Activated naive CD8-positive, alpha-beta T cell treated with anti-CD3 and anti-CD28 coated beads, Interleukin-2, amount 10 ng/mL, durations not matched to agents 7 days and 5 days (primary cell): Measurements from ENCODE around the gene PTPRD. TPM values are rescaled to one million over a fixed set of nuclear protein-coding genes. Genes with fewer than 3 reads are reported as not detected.

Experiments
- ATAC-seq: fragments of 150-1000 bp; cut with Tn5 transposase; one replicate; pipeline ENCODE4 v1.10.0; 2021; ENCODE audit warnings: low read depth, moderate library complexity
- POLR2A ChIA-PET: fragments of 350-600 bp; sonication (Branson Sonifier 250); formaldehyde crosslinking; loops from one replicate; lab custom pipeline; 2021; ENCODE audit warnings: antibody characterized with exemption; lab: Charles Lee
- DNase-seq: peaks from one replicate; pipeline ENCODE4 v3.0.0; 2021
- H3K27ac Mint-ChIP-seq: one replicate; pipeline ENCODE4 v1.8.0; 2022; ENCODE audit warnings: mild to moderate bottlenecking, mixed read lengths
- H3K27me3 Mint-ChIP-seq: one replicate; pipeline ENCODE4 v1.8.0; 2022; ENCODE audit warnings: mild to moderate bottlenecking, moderate library complexity, mixed read lengths
- H3K36me3 Mint-ChIP-seq: one replicate; pipeline ENCODE4 v1.8.0; 2021; ENCODE audit warnings: mild to moderate bottlenecking, mixed read lengths
- H3K4me1 Mint-ChIP-seq: one replicate; pipeline ENCODE4 v1.8.0; 2021; ENCODE audit warnings: mixed read lengths
- H3K4me3 Mint-ChIP-seq: one replicate; pipeline ENCODE4 v1.8.0; 2022; ENCODE audit warnings: mild to moderate bottlenecking, moderate library complexity, mixed read lengths
- H3K9me3 Mint-ChIP-seq: one replicate; pipeline ENCODE4 v1.8.0; 2021; ENCODE audit warnings: mixed read lengths
- total RNA-seq, 2 experiments: library from RNA; stranded (reverse); gene quantifications; one replicate each; pipeline ENCODE4 v1.2.3, GENCODE V29; 2021

Gene PTPRD
- total RNA-seq, 2 experiments from 2014 or later: not detected

- ATAC-seq (no peak), DNase-seq (no peak)
- Mint-ChIP-seq H3K9me3 (no peaks in the 10 kb centered on the region), H3K36me3 (no peaks in the 10 kb centered on the region), H3K27ac (no peak overlapping the region), H3K4me3 (no peak overlapping the region), H3K4me1 (no peaks in the 10 kb centered on the region), H3K27me3 (no peaks in the 10 kb centered on the region)
- POLR2A ChIA-PET: no interaction called here
Measured at GRCh38 chr9:8338767-8339510, 2273.9 kb downstream of the PTPRD start.

- H3K36me3 Mint-ChIP-seq: no peaks in the 10 kb centered on the region
- H3K4me3 Mint-ChIP-seq: no peak overlapping the region
- no peak for DNase-seq
- H3K9me3 Mint-ChIP-seq: no peaks in the 10 kb centered on the region
- no peaks in the 10 kb centered on the region for H3K4me1 Mint-ChIP-seq
- no peak for ATAC-seq
- POLR2A ChIA-PET: no interaction called here
- H3K27me3 Mint-ChIP-seq: no peaks in the 10 kb centered on the region
- H3K27ac Mint-ChIP-seq: no peak overlapping the region
Measured at GRCh38 chr9:8337834-8338766, 2274.7 kb downstream of the PTPRD start.

- Mint-ChIP-seq H3K27ac (no peak overlapping the region), H3K36me3 (no peaks in the 10 kb centered on the region), H3K27me3 (no peaks in the 10 kb centered on the region), H3K4me3 (no peak overlapping the region), H3K4me1 (no peaks in the 10 kb centered on the region), H3K9me3 (peaks cover 2% of the 10 kb centered on the region)
- POLR2A ChIA-PET: no interaction called here
- no peak for DNase-seq
- ATAC-seq: no peak
Measured at GRCh38 chr9:8332871-8333270, 2279.9 kb downstream of the PTPRD start.

- Mint-ChIP-seq H3K27ac (no peak overlapping the region), H3K4me1 (no peaks in the 10 kb centered on the region), H3K27me3 (no peaks in the 10 kb centered on the region), H3K9me3 (peaks cover 2% of the 10 kb centered on the region), H3K36me3 (no peaks in the 10 kb centered on the region), H3K4me3 (no peak overlapping the region)
- ATAC-seq (no peak), DNase-seq (no peak)
- POLR2A ChIA-PET: no interaction called here
Measured at GRCh38 chr9:8332331-8332650, 2280.5 kb downstream of the PTPRD start.

GRCh38 chr9:8331507-8332330 is 2281.1 kb downstream of the PTPRD start:
- Mint-ChIP-seq H3K4me3 (no peak overlapping the region), H3K36me3 (no peaks in the 10 kb centered on the region), H3K4me1 (no peaks in the 10 kb centered on the region), H3K27me3 (no peaks in the 10 kb centered on the region), H3K9me3 (peaks cover 2% of the 10 kb centered on the region), H3K27ac (no peak overlapping the region)
- no peak for DNase-seq
- POLR2A ChIA-PET: no interaction called here
- ATAC-seq: no peak

GRCh38 chr9:8329561-8330283 is 2283.1 kb downstream of the PTPRD start:
- no peak for DNase-seq
- Mint-ChIP-seq H3K36me3 (no peaks in the 10 kb centered on the region), H3K4me3 (no peak overlapping the region), H3K9me3 (peaks cover 2% of the 10 kb centered on the region), H3K27ac (no peak overlapping the region), H3K4me1 (no peaks in the 10 kb centered on the region), H3K27me3 (no peaks in the 10 kb centered on the region)
- ATAC-seq: no peak
- POLR2A ChIA-PET: no interaction called here

- DNase-seq (no peak), ATAC-seq (no peak)
- Mint-ChIP-seq H3K9me3 (peaks cover 1% of the 10 kb centered on the region), H3K27ac (no peak overlapping the region), H3K4me1 (no peaks in the 10 kb centered on the region), H3K4me3 (no peak overlapping the region), H3K36me3 (no peaks in the 10 kb centered on the region), H3K27me3 (no peaks in the 10 kb centered on the region)
- POLR2A ChIA-PET: no interaction called here
Measured at GRCh38 chr9:8315211-8315610, 2297.6 kb downstream of the PTPRD start.

- POLR2A ChIA-PET: no interaction called here
- Mint-ChIP-seq H3K4me3 (no peak overlapping the region), H3K27ac (no peak overlapping the region), H3K27me3 (peaks cover 5% of the 10 kb centered on the region), H3K36me3 (peaks cover 1% of the 10 kb centered on the region), H3K4me1 (no peaks in the 10 kb centered on the region), H3K9me3 (peaks cover 7% of the 10 kb centered on the region)
- DNase-seq (no peak), ATAC-seq (no peak)
Measured at GRCh38 chr9:8309258-8309657, 2303.5 kb downstream of the PTPRD start.

GRCh38 chr9:8304720-8305119 is 2308.1 kb downstream of the PTPRD start:
- Mint-ChIP-seq H3K4me1 (no peaks in the 10 kb centered on the region), H3K27me3 (peaks cover 5% of the 10 kb centered on the region), H3K9me3 (peaks cover 5% of the 10 kb centered on the region), H3K27ac (no peak overlapping the region), H3K36me3 (peaks cover 1% of the 10 kb centered on the region), H3K4me3 (no peak overlapping the region)
- POLR2A ChIA-PET: no interaction called here
- DNase-seq (no peak), ATAC-seq (no peak)

- Mint-ChIP-seq H3K9me3 (no peaks in the 10 kb centered on the region), H3K36me3 (no peaks in the 10 kb centered on the region), H3K4me3 (no peak overlapping the region), H3K27me3 (peaks cover 2% of the 10 kb centered on the region), H3K27ac (no peak overlapping the region), H3K4me1 (no peaks in the 10 kb centered on the region)
- no peak for DNase-seq
- POLR2A ChIA-PET: no interaction called here
- no peak for ATAC-seq
Measured at GRCh38 chr9:8301296-8301695, 2311.5 kb downstream of the PTPRD start.

GRCh38 chr9:8297047-8297446 is 2315.8 kb downstream of the PTPRD start:
- DNase-seq (no peak), ATAC-seq (no peak)
- Mint-ChIP-seq H3K27ac (no peak overlapping the region), H3K9me3 (peaks cover 3% of the 10 kb centered on the region), H3K27me3 (no peaks in the 10 kb centered on the region), H3K4me3 (no peak overlapping the region), H3K36me3 (no peaks in the 10 kb centered on the region), H3K4me1 (no peaks in the 10 kb centered on the region)
- POLR2A ChIA-PET: no interaction called here

- peaks cover 6% of the 10 kb centered on the region for H3K9me3 Mint-ChIP-seq
- H3K36me3 Mint-ChIP-seq: no peaks in the 10 kb centered on the region
- DNase-seq (no peak), ATAC-seq (no peak)
- POLR2A ChIA-PET: no interaction called here
- H3K27ac Mint-ChIP-seq: no peak overlapping the region
- H3K4me3 Mint-ChIP-seq: no peak overlapping the region
- no peaks in the 10 kb centered on the region for H3K4me1 Mint-ChIP-seq
- no peaks in the 10 kb centered on the region for H3K27me3 Mint-ChIP-seq
Measured at GRCh38 chr9:8292657-8293056, 2320.1 kb downstream of the PTPRD start.

- ATAC-seq: no peak
- Mint-ChIP-seq H3K4me1 (peaks cover 1% of the 10 kb centered on the region), H3K27ac (no peak overlapping the region), H3K9me3 (peaks cover 7% of the 10 kb centered on the region), H3K27me3 (no peaks in the 10 kb centered on the region), H3K36me3 (no peaks in the 10 kb centered on the region), H3K4me3 (no peak overlapping the region)
- POLR2A ChIA-PET: no interaction called here
- DNase-seq: no peak
Measured at GRCh38 chr9:8289681-8290080, 2323.1 kb downstream of the PTPRD start.
